Heart right ventricle (tissue), 16 donors: ENCODE data around the gene SMYD3. TPM values are rescaled to one million over a fixed set of nuclear protein-coding genes. Genes with fewer than 3 reads are reported as not detected.

Experiments
- ATAC-seq, 8 donors: fragments of 200-7000 bp; cut with Tn5 transposase; one replicate each; pipeline ENCODE4 v1.9.1; 2020; ENCODE audit warnings: mild to moderate bottlenecking in 8 of 8, moderate library complexity in 8 of 8, moderate number of reproducible peaks in 1 of 8
- DNase-seq, 2 donors: peaks; one replicate each; pipeline ENCODE4 v3.0.0-alpha.2; 2020
- H3K27ac ChIP-seq, 10 donors: fragments of 200-600 bp; sonication (generic) in 2 of 10; one replicate each; pipeline versions ENCODE4 v1.5.0 to v1.8.0; 2020 to 2022; ENCODE audit warnings: mild to moderate bottlenecking in 3 of 10
- H3K27me3 ChIP-seq, 7 donors: fragments of 200-600 bp; one replicate each; pipeline ENCODE4 v1.8.0; 2021 to 2022; ENCODE audit warnings: mild to moderate bottlenecking in 2 of 7
- H3K36me3 ChIP-seq, 9 donors: fragments of 200-600 bp; sonication (generic) in 1 of 9; one replicate each; pipeline versions ENCODE4 v1.5.0 to v1.8.0; 2020 to 2022; ENCODE audit warnings: mild to moderate bottlenecking in 2 of 9
- H3K4me1 ChIP-seq, 9 donors: fragments of 200-600 bp; sonication (generic) in 1 of 9; one replicate each; pipeline versions ENCODE4 v1.5.0 to v1.8.0; 2020 to 2022; ENCODE audit warnings: mild to moderate bottlenecking in 4 of 9
- H3K4me3 ChIP-seq, 10 donors: fragments of 200-600 bp; sonication (generic) in 2 of 10; one replicate each; pipeline versions ENCODE4 v1.5.0 to v1.8.0; 2020 to 2022; ENCODE audit warnings: mild to moderate bottlenecking in 7 of 10, moderate library complexity in 2 of 10
- H3K9me3 ChIP-seq, 11 donors: fragments of 200-600 bp in 10 of 11; sonication (generic) in 2 of 11; one replicate each; pipeline versions ENCODE4 v1.5.0 to v1.8.0; 2013 to 2022; ENCODE audit warnings: mild to moderate bottlenecking in 2 of 11, control low read depth in 1 of 11, moderate library complexity in 1 of 11
- CTCF ChIP-seq, 9 donors: fragments of 200-600 bp; sonication (generic) in 2 of 9; IDR thresholded peaks; one replicate each; pipeline versions ENCODE4 v1.5.0 to v1.8.0; 2021 to 2022; ENCODE audit warnings: antibody characterized with exemption in 9 of 9, mild to moderate bottlenecking in 5 of 9, moderate library complexity in 1 of 9
- WGBS, 2 donors: extraction: QIAGEN DNeasy Blood & Tissue Kit; methylation state at CpG; one replicate each; pipeline ENCODE4 v1.1.7; 2013; ENCODE audit warnings: inconsistent platforms in 1 of 2; 5-methylcytosine and 5-hydroxymethylcytosine counted together
- intact Hi-C, 10 donors: fragments of 100-400 bp; cut with DNase I; formaldehyde crosslinking; loops; one replicate each; pipeline versions ENCODE4 v1.11.1 to v1.14.2; 2022
- polyA plus RNA-seq, 2 donors: library from polyadenylated mRNA; stranded (reverse); fragments of 200-250 nt; gene quantifications; one replicate each; pipeline ENCODE4 v1.2.3, GENCODE V29; 2013
- total RNA-seq, 10 donors: library from RNA; stranded (reverse); fragmentation: NEBNext Ultra II Directional in 3 of 10; extraction: Animal tissue kit (Norgen Biotek cat#: 25700) in 3 of 10; gene quantifications; one replicate each; pipeline versions ENCODE4 v1.2.1 to v1.2.4, GENCODE V29; 2021 to 2023
- donor health status: Arrhythmogenic right ventricular cardiomyopathy.
- donor health status: ischemic (EF 13 %, LVEDD 7.1; RV severe dilation, severe dysfunction).
- donor health status: healthy with polysubstance abuse.
- donor health status: DM: no; HTN: yes; CAD: no.
- donor health status: DM: no; HTN: no; CAD: no.
- donor health status: ischemic (EF 25% LVEDD 6.9; RV normal size, moderate dysfunction).
- donor health status: ischemic (EF 25% LVEDD 5.7; RV mildly dilated, moderate dysfunction).
- donor health status: healthy.
- donor health status: DM: yes; HTN: yes; CAD: no.
- donor health status: Ischemic cardiomyopathy.
- donor health status: ischemic (EF 35%, LVEDD 5.7; RV mildly dilated, moderate dysfunction).
- donor health status: nonischemic (EF 11% LVEDD 7.7; RV severe dilation, severe dysfunction).
- donor health status: DM: yes; HTN: yes; CAD: no.
- donor health status: PGD.
- donor health status: ischemic (EF 29% LVEDD 5.4; RV normal size, mild dysfunction).
- donor health status: nonischemic (EF 23%, LVEDD 6.1; RV moderate dilation, normal function).

Gene SMYD3
- total and polyA plus RNA-seq, 12 donors = 5.9 to 13.9 (median 8.1) TPM

DNA sequence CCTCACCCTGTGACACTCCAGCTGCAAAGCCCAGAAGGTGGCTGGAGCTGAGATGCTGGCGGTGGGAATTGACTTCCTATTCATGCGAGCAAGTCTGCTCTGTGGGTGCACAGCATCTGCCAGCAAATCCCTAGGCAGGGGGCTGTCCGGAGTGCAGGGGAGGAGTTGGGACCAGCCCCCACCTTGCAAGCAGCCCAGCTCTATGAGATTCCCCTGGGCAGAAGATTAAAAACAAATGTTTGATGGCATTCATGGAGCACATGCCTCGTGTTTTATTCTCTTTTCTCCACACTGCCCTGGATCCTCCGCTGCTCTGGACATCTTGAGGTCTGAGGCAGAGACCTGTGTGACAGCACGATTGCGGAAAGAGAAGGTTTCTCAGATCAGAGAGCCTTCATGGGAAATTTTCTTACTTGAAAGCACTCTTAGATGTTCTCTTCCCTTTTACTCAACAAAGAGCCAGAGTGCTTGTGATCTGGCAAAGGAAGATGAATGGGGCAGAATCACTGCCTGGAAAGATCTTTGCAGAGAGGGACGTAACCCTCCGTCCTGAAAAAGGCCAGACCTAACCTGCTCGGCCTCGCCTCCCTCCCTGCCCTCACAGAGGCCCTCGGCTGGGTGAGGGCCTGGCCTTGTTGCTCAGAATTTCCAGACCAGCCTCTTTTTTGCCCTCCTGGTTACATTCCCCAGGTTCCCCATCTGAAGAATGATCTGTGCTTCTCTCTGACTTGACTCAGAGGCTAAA lies 755.2 kb downstream of the SMYD3 start:
- H3K27ac ChIP-seq = no peak overlapping the region
- H3K27me3 ChIP-seq = no peaks in the 10 kb centered on the region
- H3K9me3 ChIP-seq = peaks cover 0 to 51% (median 6%) of the 10 kb centered on the region in 11 donors
- intact Hi-C loops = no loop called here
- no peaks in the 10 kb centered on the region for H3K4me1 ChIP-seq
- H3K36me3 ChIP-seq = peaks cover 0 to 22% (median 0%) of the 10 kb centered on the region in 9 donors
- ATAC-seq (no peak), DNase-seq (no peak)
- H3K4me3 ChIP-seq = no peak overlapping the region
- no peak for TF ChIP-seq CTCF (IDR thresholded peaks at IDR 0.05)
- WGBS, 2 donors = 88 to 90% methylated on average over 12 of the region's 12 CpGs

DNA sequence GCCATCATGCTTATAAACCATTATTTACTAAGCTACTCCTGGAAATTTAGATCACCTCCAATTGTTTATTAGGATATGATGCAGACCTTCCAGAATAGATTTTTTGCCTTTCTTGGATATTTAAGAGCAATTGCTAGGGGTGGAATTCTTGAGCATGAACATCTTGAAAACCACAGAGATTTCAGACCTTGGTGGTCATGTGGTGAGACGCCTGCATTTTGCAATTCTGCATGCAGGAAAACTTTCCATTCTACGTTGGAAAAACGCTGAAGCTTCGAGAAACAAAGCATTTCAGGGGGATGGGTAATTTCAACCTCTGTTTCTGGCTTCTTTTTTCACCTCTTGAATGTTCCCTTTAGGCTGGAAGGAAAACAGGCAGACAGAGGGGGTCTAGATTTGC lies 756.0 kb downstream of the SMYD3 start:
- H3K27ac ChIP-seq = no peak overlapping the region
- TF ChIP-seq CTCF (IDR thresholded peaks at IDR 0.05) = no peak
- WGBS, 2 donors = 75 to 83% methylated on average over 4 of the region's 4 CpGs
- ATAC-seq (no peak), DNase-seq (no peak)
- H3K9me3 ChIP-seq = peaks cover 0 to 51% (median 7%) of the 10 kb centered on the region in 11 donors
- no peaks in the 10 kb centered on the region for H3K27me3 ChIP-seq
- intact Hi-C loops = no loop called here
- peaks cover 0 to 22% (median 0%) of the 10 kb centered on the region in 9 donors for H3K36me3 ChIP-seq
- no peak overlapping the region for H3K4me3 ChIP-seq
- no peaks in the 10 kb centered on the region for H3K4me1 ChIP-seq

DNA sequence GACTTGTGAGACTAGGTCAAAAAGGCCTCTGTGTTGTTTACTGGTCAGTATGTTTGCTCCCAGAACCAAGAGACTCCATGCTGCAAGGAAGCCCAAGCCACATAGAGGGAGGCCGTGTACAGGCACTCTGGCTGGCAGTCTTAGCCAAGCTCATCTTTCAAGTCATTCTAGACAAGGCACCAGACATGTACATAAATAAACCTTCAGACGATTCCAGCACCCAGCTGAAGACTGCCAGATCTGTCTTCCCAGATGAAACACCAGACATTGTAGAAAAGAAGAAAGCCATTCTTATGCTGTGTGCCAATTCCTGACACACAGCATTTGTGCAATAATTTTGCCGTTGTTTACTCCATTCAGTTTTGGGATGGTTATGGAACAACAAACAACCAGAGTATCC lies 756.8 kb downstream of the SMYD3 start:
- no peak for TF ChIP-seq CTCF (IDR thresholded peaks at IDR 0.05)
- 82 to 89% methylated on average over 3 of the region's 3 CpGs for WGBS, 2 donors
- intact Hi-C loops = no loop called here
- H3K27me3 ChIP-seq = no peaks in the 10 kb centered on the region
- H3K36me3 ChIP-seq = peaks cover 0 to 22% (median 0%) of the 10 kb centered on the region in 9 donors
- ATAC-seq (no peak), DNase-seq (no peak)
- no peak overlapping the region for H3K27ac ChIP-seq
- peaks cover 0 to 43% (median 5%) of the 10 kb centered on the region in 11 donors for H3K9me3 ChIP-seq
- H3K4me1 ChIP-seq = no peaks in the 10 kb centered on the region
- no peak overlapping the region for H3K4me3 ChIP-seq

GRCh38 chr1:245749053-245749452 lies 758.0 kb downstream of the SMYD3 start:
- no peak for ATAC-seq
- Histone ChIP-seq H3K4me3 (no peak overlapping the region), H3K36me3 (peaks cover 0 to 22% (median 0%) of the 10 kb centered on the region in 9 donors), H3K4me1 (no peaks in the 10 kb centered on the region), H3K27ac (no peak overlapping the region), H3K27me3 (no peaks in the 10 kb centered on the region), H3K9me3 (peaks cover 0 to 37% (median 0%) of the 10 kb centered on the region in 11 donors)
- no peak for TF ChIP-seq CTCF (IDR thresholded peaks at IDR 0.05)
- DNase-seq = no peak
- intact Hi-C loops = no loop called here
- WGBS, 2 donors = 92 to 97% methylated on average over 3 of the region's 3 CpGs
